IMR-90 (cell line): Measurements from ENCODE around the gene KCNH4. TPM values are rescaled to one million over a fixed set of nuclear protein-coding genes. Genes with fewer than 3 reads are reported as not detected.

Experiments
- ATAC-seq: fragments of 200-7000 bp; cut with Tn5 transposase; 2 replicates; pipeline ENCODE4 v1.9.1; 2020; ENCODE audit warnings: low read depth, mild to moderate bottlenecking, moderate library complexity
- BruUV-seq: library from RNA; stranded (reverse); fragments of 400-500 nt; replicated peaks from 2 replicates; lab custom pipeline; 2021; lab: Mats Ljungman, UMichigan
- CTCF ChIA-PET: fragments of 300-600 bp; formaldehyde crosslinking; extraction: SDS; loops from one replicate; lab custom pipeline; 2021; ENCODE audit warnings: antibody characterized with exemption; lab: Yijun Ruan, JAX
- POLR2A ChIA-PET: fragments of 300-600 bp; sonication (Branson Sonifier 250); formaldehyde crosslinking; loops from one replicate; lab custom pipeline; 2022; ENCODE audit warnings: antibody characterized with exemption; ENCODE audit not compliant: unreplicated experiment; lab: Charles Lee
- DNase-seq: peaks from one replicate; pipeline ENCODE4 v3.0.0; 2013
- H2AFZ ChIP-seq: replicated peaks from 2 replicates; pipeline ENCODE3; 2013; ENCODE audit warnings: low read length, mild to moderate bottlenecking; ENCODE audit not compliant: poor library complexity
- H2AK5ac ChIP-seq: 2 replicates; pipeline ENCODE4 v1.6.1; 2013; ENCODE audit warnings: low read depth, low read length, inconsistent platforms
- H2AK9ac ChIP-seq: replicated peaks from 2 replicates; pipeline ENCODE3; 2013; ENCODE audit warnings: mild to moderate bottlenecking, low read depth, low read length, moderate library complexity; ENCODE audit not compliant: poor library complexity
- H2BK120ac ChIP-seq: 2 replicates; pipeline ENCODE4 v1.6.1; 2013; ENCODE audit warnings: low read depth, low read length, inconsistent platforms
- H2BK15ac ChIP-seq: 3 replicates; pipeline ENCODE4 v1.6.1; 2013; ENCODE audit warnings: low read depth, low read length, inconsistent platforms
- H2BK20ac ChIP-seq: 2 replicates; pipeline ENCODE4 v1.6.1; 2013; ENCODE audit warnings: low read depth, mild to moderate bottlenecking, inconsistent platforms, low read length, moderate library complexity
- H2BK5ac ChIP-seq: 2 replicates; pipeline ENCODE4 v1.6.1; 2013; ENCODE audit warnings: mild to moderate bottlenecking, low read depth, low read length, inconsistent platforms; ENCODE audit not compliant: poor library complexity, severe bottlenecking
- H3K14ac ChIP-seq: replicated peaks from 2 replicates; pipeline ENCODE4 v1.6.1; 2013; ENCODE audit warnings: low read depth, low read length, inconsistent platforms
- H3K18ac ChIP-seq: 2 replicates; pipeline ENCODE4 v1.6.1; 2013; ENCODE audit warnings: low read depth, low read length, control low read depth
- H3K23ac ChIP-seq: 2 replicates; pipeline ENCODE4 v1.6.1; 2013; ENCODE audit warnings: low read depth, low read length, inconsistent platforms
- H3K27ac ChIP-seq: 2 replicates; pipeline ENCODE4 v1.5.1; 2013; ENCODE audit warnings: mild to moderate bottlenecking, control low read depth, low read length; ENCODE audit not compliant: insufficient read depth
- H3K27me3 ChIP-seq: 2 replicates; pipeline ENCODE4 v1.6.1; 2013; ENCODE audit warnings: low read length; ENCODE audit not compliant: control insufficient read depth, insufficient read depth
- H3K36me3 ChIP-seq: 2 replicates; pipeline ENCODE4 v1.6.1; 2013; ENCODE audit warnings: low read length, mixed read lengths; ENCODE audit not compliant: control insufficient read depth, insufficient read depth
- H3K4ac ChIP-seq: 2 replicates; pipeline ENCODE4 v1.6.1; 2013; ENCODE audit warnings: low read depth, low read length, inconsistent platforms
- H3K4me1 ChIP-seq: 2 replicates; pipeline ENCODE4 v1.6.1; 2013; ENCODE audit warnings: low read length, mixed read lengths; ENCODE audit not compliant: control insufficient read depth, insufficient read depth
- H3K4me2 ChIP-seq: 2 replicates; pipeline ENCODE4 v1.6.1; 2013; ENCODE audit warnings: low read depth, mild to moderate bottlenecking, control low read depth, low read length, moderate library complexity
- H3K4me3 ChIP-seq: 2 replicates; pipeline ENCODE4 v1.5.1; 2013; ENCODE audit warnings: low read depth, mild to moderate bottlenecking, control low read depth, low read length, moderate library complexity; ENCODE audit not compliant: insufficient read depth
- H3K56ac ChIP-seq: 2 replicates; pipeline ENCODE4 v1.6.1; 2013; ENCODE audit warnings: low read length, inconsistent platforms; ENCODE audit not compliant: insufficient read depth; ENCODE audit errors: extremely low read depth
- H3K79me1 ChIP-seq, 2 experiments: 2 replicates each; pipeline ENCODE4 v1.6.1; 2013; ENCODE audit warnings: low read length in 2 of 2, inconsistent platforms in 1 of 2, low read depth in 1 of 2
- H3K9ac ChIP-seq: 2 replicates; pipeline ENCODE4 v1.6.1; 2013; ENCODE audit warnings: low read depth, low read length, control low read depth
- H3K9me1 ChIP-seq: 2 replicates; pipeline ENCODE4 v1.6.1; 2013; ENCODE audit warnings: low read length, inconsistent platforms; ENCODE audit not compliant: insufficient read depth
- H3K9me3 ChIP-seq: 2 replicates; pipeline ENCODE4 v1.6.1; 2013; ENCODE audit warnings: low read length; ENCODE audit not compliant: control insufficient read depth, insufficient read depth
- H4K20me1 ChIP-seq: 2 replicates; pipeline ENCODE4 v1.6.1; 2013; ENCODE audit warnings: low read length, inconsistent platforms; ENCODE audit not compliant: insufficient read depth
- H4K5ac ChIP-seq: 2 replicates; pipeline ENCODE4 v1.6.1; 2013; ENCODE audit warnings: mild to moderate bottlenecking, low read depth, low read length, control low read depth
- H4K8ac ChIP-seq, 2 experiments: 2 replicates each; pipeline ENCODE4 v1.6.1; 2013; ENCODE audit warnings: low read depth in 2 of 2, low read length in 2 of 2, control low read depth in 1 of 2, inconsistent platforms in 1 of 2
- H4K91ac ChIP-seq: 2 replicates; pipeline ENCODE4 v1.6.1; 2013; ENCODE audit warnings: low read depth, low read length, inconsistent platforms; ENCODE audit not compliant: insufficient read depth
- BHLHE40 ChIP-seq: fragments of 150-350 bp; IDR thresholded peaks from 2 replicates; pipeline ENCODE4 v1.6.1; 2016; ENCODE audit warnings: mild to moderate bottlenecking, low read depth, low read length
- CHD1 ChIP-seq: IDR thresholded peaks from 2 replicates; pipeline ENCODE4 v1.6.1; 2012; ENCODE audit warnings: low read depth, low read length, improper control_type of control experiment
- NFE2L2 ChIP-seq: fragments of 150-350 bp; IDR thresholded peaks from 2 replicates; pipeline ENCODE4 v1.6.1; 2016; ENCODE audit warnings: low read depth, mild to moderate bottlenecking, low read length
- RFX5 ChIP-seq: IDR thresholded peaks from 2 replicates; pipeline ENCODE4 v1.8.0; 2012; ENCODE audit warnings: low read depth, mild to moderate bottlenecking, low read length, moderate library complexity
- SMC3 ChIP-seq: fragments of 150-350 bp; IDR thresholded peaks from 2 replicates; pipeline ENCODE4 v1.6.1; 2016; ENCODE audit warnings: low read depth, mild to moderate bottlenecking, antibody characterized with exemption, low read length, moderate library complexity
- WGBS, 2 experiments: methylation state at CpG; one replicate each; pipeline versions ENCODE4 v1.1.5 to v1.1.7; 2013; ENCODE audit warnings: missing lambda C conversion rate in 2 of 2; ENCODE audit not compliant: insufficient read length in 1 of 2; ENCODE audit errors: extremely low coverage in 2 of 2; 5-methylcytosine and 5-hydroxymethylcytosine counted together
- dilution Hi-C: fragments of 300-500 bp; cut with HindIII; formaldehyde crosslinking; loops from one replicate; pipeline ENCODE4 v1.14.3; 2018; ENCODE audit warnings: low sequenced_read_pairs; ENCODE audit not compliant: unreplicated experiment
- in situ Hi-C: fragments of 300-500 bp; cut with MboI; formaldehyde crosslinking; loops from 3 replicates; pipeline ENCODE4 v1.14.3; 2019; ENCODE audit warnings: low sequenced_read_pairs, inconsistent platforms, mixed read lengths
- intact Hi-C: fragments of 100-400 bp; cut with micrococcal nuclease; formaldehyde crosslinking; loops from 2 replicates; pipeline ENCODE4 v1.10.0; 2022
- polyA plus RNA-seq, 3 experiments: library from polyadenylated mRNA; depleted of rRNA; stranded (reverse); fragments of >200 nt; gene quantifications; 2 replicates each; pipeline ENCODE4 v1.2.3, GENCODE V29; 2012; ENCODE audit warnings: low replicate concordance in 1 of 3
- total RNA-seq: library from RNA; depleted of rRNA; stranded (reverse); fragments of >200 nt; gene quantifications from 2 replicates; pipeline ENCODE4 v1.2.3, GENCODE V29; 2012

KCNH4 gene
- total and polyA plus RNA-seq, 2 of the 4 experiments (the other 2 are of a cell fraction): 0.03 TPM; not detected in 1

DNA sequence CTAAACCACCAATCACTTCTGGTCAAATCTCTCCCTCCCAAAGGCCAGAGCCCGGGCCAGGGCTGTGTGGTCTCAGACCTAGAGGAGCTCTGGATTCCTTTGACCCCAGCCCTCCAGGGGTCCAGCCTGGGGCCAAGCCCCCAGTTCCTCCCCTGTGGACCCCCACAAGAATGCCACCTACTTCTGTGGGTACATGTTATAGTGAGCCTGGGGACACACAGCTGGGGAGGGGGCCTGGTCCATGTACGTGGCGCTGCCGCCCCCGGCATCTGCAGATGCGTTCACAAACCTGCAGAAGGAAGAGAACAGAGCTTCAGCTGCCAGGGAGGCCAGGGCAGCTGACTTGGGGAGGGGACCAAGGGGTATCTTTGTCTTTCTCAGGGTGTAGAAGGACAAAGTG lies 21.2 kb upstream of the KCNH4 start:
- 0 out of 2 replicates have a peak, but pooled peaks cover 1% of the 10 kb centered on the region for H3K4me1 ChIP-seq
- H3K27ac ChIP-seq: no peak overlapping the region
- 100% methylated on average over 3 of the region's 6 CpGs; no CpG with 5 or more reads in 1 of the 2 experiments for WGBS, 2 experiments
- no peak overlapping the region for H3K4ac ChIP-seq
- H3K36me3 ChIP-seq: peaks cover 48% of the 10 kb centered on the region
- no peak overlapping the region for H2AK5ac ChIP-seq
- no peak for DNase-seq
- H3K27me3 ChIP-seq: no peaks in the 10 kb centered on the region
- peaks cover 5% of the 10 kb centered on the region; the same call in 1 of the 2 replicates for H3K9me1 ChIP-seq
- intact Hi-C loops (no loop called here), dilution Hi-C loops (no loop called here), in situ Hi-C loops (no loop called here)
- H4K5ac ChIP-seq: no peak overlapping the region
- no peak overlapping the region for H3K23ac ChIP-seq
- no peak overlapping the region for H3K4me2 ChIP-seq
- no peak overlapping the region for H3K9ac ChIP-seq
- peaks cover 3% of the 10 kb centered on the region; the same call in 1 of the 2 replicates for H4K20me1 ChIP-seq
- H3K18ac ChIP-seq: no peak overlapping the region
- no peak overlapping the region for H2BK20ac ChIP-seq
- H2AFZ ChIP-seq: no peak overlapping the region
- H4K8ac ChIP-seq: no peak overlapping the region
- H3K56ac ChIP-seq: no peak overlapping the region
- no peak overlapping the region for H3K14ac ChIP-seq
- no peaks in the 10 kb centered on the region for H3K9me3 ChIP-seq
- POLR2A ChIA-PET: no interaction called here
- CTCF ChIA-PET: no interaction called here
- peaks cover 0 to 10% of the 10 kb centered on the region in 2 experiments; a peak in 2 of 4 replicates for H3K79me1 ChIP-seq
- BruUV-seq: no TSS peak
- H4K91ac ChIP-seq: no peak overlapping the region
- no peak for TF ChIP-seq BHLHE40
- no peak for TF ChIP-seq RFX5
- no peak for TF ChIP-seq CHD1
- TF ChIP-seq SMC3: no peak
- no peak for TF ChIP-seq NFE2L2
- H2AK9ac ChIP-seq: no peak overlapping the region
- H3K4me3 ChIP-seq: no peak overlapping the region
- no peak overlapping the region for H2BK5ac ChIP-seq
- no peak for ATAC-seq
- H2BK120ac ChIP-seq: no peak overlapping the region
- H2BK15ac ChIP-seq: no peak overlapping the region
